Transverse colon (tissue), 4 donors: ENCODE measurements around the gene P4HA1. TPM values are rescaled to one million over a fixed set of nuclear protein-coding genes. Genes with fewer than 3 reads are reported as not detected.

Experiments used
- DNase-seq: peaks from one replicate; pipeline ENCODE4 v3.0.0-alpha.2; 2019
- H3K27ac ChIP-seq, 4 donors: fragments of 200-600 bp; sonication (generic); 2 replicates each; pipeline ENCODE4 v1.5.1; 2016 to 2018; ENCODE audit warnings: inconsistent platforms in 4 of 4
- H3K27me3 ChIP-seq: fragments of 200-600 bp; sonication (generic); 2 replicates; pipeline ENCODE4 v1.5.1; 2017; ENCODE audit warnings: inconsistent platforms
- H3K36me3 ChIP-seq, 4 donors: fragments of 200-600 bp; sonication (generic); 2 replicates each; pipeline ENCODE4 v1.5.1; 2017 to 2019; ENCODE audit warnings: inconsistent platforms in 4 of 4
- H3K4me1 ChIP-seq, 4 donors: fragments of 200-600 bp; sonication (generic); 2 replicates each; pipeline ENCODE4 v1.5.1; 2017 to 2020; ENCODE audit warnings: inconsistent platforms in 4 of 4
- H3K4me3 ChIP-seq, 4 donors: fragments of 200-600 bp; sonication (generic); 1 replicate in 1 of 4; 2 replicates in 3 of 4; pipeline versions ENCODE4 v1.5.1 to v1.6.1; 2017 to 2019; ENCODE audit warnings: inconsistent platforms in 4 of 4
- H3K9me3 ChIP-seq, 2 donors: fragments of 200-600 bp; sonication (generic); 2 replicates each; pipeline ENCODE4 v1.5.1; 2017 to 2019; ENCODE audit warnings: inconsistent platforms in 2 of 2
- EP300 ChIP-seq: sonication (generic); formaldehyde crosslinking; IDR thresholded peaks from one replicate; pipeline ENCODE4 v1.6.1; 2017; ENCODE audit warnings: antibody characterized with exemption, low read depth
- POLR2A ChIP-seq: fragments of 450-650 bp; IDR thresholded peaks from one replicate; pipeline ENCODE4 v1.6.1; 2016; ENCODE audit warnings: antibody characterized with exemption, mild to moderate bottlenecking, moderate library complexity
- POLR2AphosphoS5 ChIP-seq, 3 donors: sonication (generic); formaldehyde crosslinking; IDR thresholded peaks; one replicate each; pipeline ENCODE4 v1.6.1; 2016; ENCODE audit warnings: antibody characterized with exemption in 3 of 3
- WGBS, 2 donors: methylation state at CpG; one replicate each; pipeline ENCODE4 v1.1.5; 2018; ENCODE audit warnings: low coverage in 1 of 2; 5-methylcytosine and 5-hydroxymethylcytosine counted together
- in situ Hi-C, 4 donors: fragments of 200-750 bp; cut with MboI; loops; one replicate each; pipeline versions ENCODE4 v1.15.0 to v1.15.1; 2017; ENCODE audit warnings: low sequenced_read_pairs in 3 of 4, low pct_ligation_motif_present in 1 of 4, low pct_unique_long_range_greater_than_20kb in 1 of 4
- intact Hi-C: fragments of 100-400 bp; cut with DNase I; formaldehyde crosslinking; loops from one replicate; pipeline ENCODE4 v1.15.1; 2023; ENCODE audit warnings: low total_unique reads
- total RNA-seq, 4 donors: library from RNA; depleted of rRNA; stranded (reverse); fragments of >200 nt; gene quantifications; one replicate each; pipeline ENCODE4 v1.1.0, GENCODE V29; 2016
- TF ChIP-seq, protein P1 (sequence below), 5 experiments: fragments of 200-600 bp in 3 of 5; fragments of 450-650 bp in 2 of 5; sonication (generic) in 3 of 5; IDR thresholded peaks; 1 replicate in 2 of 5; 2 replicates in 3 of 5; pipeline ENCODE4 v1.5.1; 2016 to 2017; ENCODE audit warnings: antibody characterized with exemption in 5 of 5, inconsistent platforms in 3 of 5, mild to moderate bottlenecking in 2 of 5, moderate library complexity in 1 of 5

Gene P4HA1
- total RNA-seq, 4 donors from 2014 or later, result 10.5 to 28.6 (median 14.4) TPM

GRCh38 chr10:73053275-73053674 lies 43.4 kb downstream of the P4HA1 start:
- H3K9me3 ChIP-seq, result no peaks in the 10 kb centered on the region
- intact Hi-C loops (no loop called here), in situ Hi-C loops (loop anchor here in 1 of 4 donors (10.0 kb wide), 1 partner anchor 688 kb away; no protein-coding TSS in a partner anchor)
- TF ChIP-seq, protein P1, sequence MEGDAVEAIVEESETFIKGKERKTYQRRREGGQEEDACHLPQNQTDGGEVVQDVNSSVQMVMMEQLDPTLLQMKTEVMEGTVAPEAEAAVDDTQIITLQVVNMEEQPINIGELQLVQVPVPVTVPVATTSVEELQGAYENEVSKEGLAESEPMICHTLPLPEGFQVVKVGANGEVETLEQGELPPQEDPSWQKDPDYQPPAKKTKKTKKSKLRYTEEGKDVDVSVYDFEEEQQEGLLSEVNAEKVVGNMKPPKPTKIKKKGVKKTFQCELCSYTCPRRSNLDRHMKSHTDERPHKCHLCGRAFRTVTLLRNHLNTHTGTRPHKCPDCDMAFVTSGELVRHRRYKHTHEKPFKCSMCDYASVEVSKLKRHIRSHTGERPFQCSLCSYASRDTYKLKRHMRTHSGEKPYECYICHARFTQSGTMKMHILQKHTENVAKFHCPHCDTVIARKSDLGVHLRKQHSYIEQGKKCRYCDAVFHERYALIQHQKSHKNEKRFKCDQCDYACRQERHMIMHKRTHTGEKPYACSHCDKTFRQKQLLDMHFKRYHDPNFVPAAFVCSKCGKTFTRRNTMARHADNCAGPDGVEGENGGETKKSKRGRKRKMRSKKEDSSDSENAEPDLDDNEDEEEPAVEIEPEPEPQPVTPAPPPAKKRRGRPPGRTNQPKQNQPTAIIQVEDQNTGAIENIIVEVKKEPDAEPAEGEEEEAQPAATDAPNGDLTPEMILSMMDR (IDR thresholded peaks at IDR 0.05), result no peak
- TF ChIP-seq POLR2AphosphoS5 (IDR thresholded peaks at IDR 0.05) (no peak), EP300 (no peak), POLR2A (no peak)
- DNase-seq, result no peak
- H3K36me3 ChIP-seq, result peaks cover 0 to 32% (median 4%) of the 10 kb centered on the region in 4 donors
- 88 to 100% methylated on average over 4 of the region's 4 CpGs for WGBS, 2 donors
- H3K4me3 ChIP-seq, result no peak overlapping the region
- H3K4me1 ChIP-seq, result no peaks in the 10 kb centered on the region
- H3K27me3 ChIP-seq, result no peaks in the 10 kb centered on the region
- H3K27ac ChIP-seq, result no peak overlapping the region

- Histone ChIP-seq H3K36me3 (peaks cover 0 to 37% (median 5%) of the 10 kb centered on the region in 4 donors), H3K4me3 (no peak overlapping the region), H3K9me3 (no peaks in the 10 kb centered on the region), H3K4me1 (no peaks in the 10 kb centered on the region), H3K27ac (peak overlapping the region in 1 of 4 donors; percentile 8), H3K27me3 (no peaks in the 10 kb centered on the region)
- WGBS, 2 donors, result 72 to 77% methylated on average over 6 to 7 of the region's 7 CpGs
- in situ Hi-C loops, result no loop called here
- TF ChIP-seq POLR2A (no peak), EP300 (no peak), POLR2AphosphoS5 (IDR thresholded peaks at IDR 0.05) (no peak)
- TF ChIP-seq, protein P1 (IDR thresholded peaks at IDR 0.05), result no peak
- intact Hi-C loops, result no loop called here
- DNase-seq, result no peak
Observed at GRCh38 chr10:73044378-73045285, 52.0 kb downstream of the P4HA1 start.

DNA sequence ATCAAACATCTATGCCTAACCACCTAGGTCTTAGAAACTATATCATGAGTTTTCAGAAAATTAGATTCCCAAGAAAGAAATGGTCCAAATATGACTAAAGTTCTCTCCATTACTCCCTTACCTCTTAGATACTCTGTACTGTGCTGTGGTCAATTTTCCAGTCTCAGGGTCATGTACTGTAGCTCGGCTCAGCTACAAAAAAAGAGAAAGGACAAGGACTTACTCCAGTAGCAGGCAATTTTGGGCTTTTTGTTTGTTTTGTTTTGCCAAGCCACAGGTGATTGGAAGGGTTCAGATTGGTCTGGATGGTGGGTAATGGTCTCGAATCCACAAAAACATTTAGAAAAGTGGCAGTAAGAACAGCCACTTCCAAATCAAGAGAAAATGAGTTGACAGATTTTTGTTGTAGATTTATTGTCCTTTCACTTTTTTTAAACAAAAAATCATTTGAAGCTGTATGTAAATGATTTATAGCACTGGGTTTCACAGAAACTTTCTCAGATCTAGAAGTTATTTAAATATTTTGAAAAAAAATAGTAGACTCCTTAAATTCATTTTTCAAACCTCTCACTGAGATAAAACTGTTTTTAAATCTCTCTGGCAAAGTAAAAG lies 52.8 kb downstream of the P4HA1 start:
- intact Hi-C loops, result no loop called here
- Histone ChIP-seq H3K4me1 (no peaks in the 10 kb centered on the region), H3K27me3 (no peaks in the 10 kb centered on the region), H3K36me3 (peaks cover 0 to 43% (median 5%) of the 10 kb centered on the region in 4 donors), H3K9me3 (no peaks in the 10 kb centered on the region), H3K27ac (peak overlapping the region in 1 of 4 donors; percentile 8), H3K4me3 (no peak overlapping the region)
- DNase-seq, result no peak
- TF ChIP-seq POLR2A, result no peak
- TF ChIP-seq EP300, result no peak
- no peak for TF ChIP-seq POLR2AphosphoS5 (IDR thresholded peaks at IDR 0.05)
- TF ChIP-seq, protein P1 (IDR thresholded peaks at IDR 0.05), result no peak
- in situ Hi-C loops, result no loop called here
- 82 to 91% methylated on average over 1 to 2 of the region's 2 CpGs for WGBS, 2 donors

- no peaks in the 10 kb centered on the region for H3K27me3 ChIP-seq
- no peak for DNase-seq
- WGBS, 2 donors, result 97 to 100% methylated on average over 1 of the region's 1 CpG
- H3K4me3 ChIP-seq, result no peak overlapping the region
- no peaks in the 10 kb centered on the region for H3K4me1 ChIP-seq
- H3K36me3 ChIP-seq, result peaks cover 0 to 43% (median 5%) of the 10 kb centered on the region in 4 donors
- no peak overlapping the region for H3K27ac ChIP-seq
- H3K9me3 ChIP-seq, result no peaks in the 10 kb centered on the region
- in situ Hi-C loops (no loop called here), intact Hi-C loops (no loop called here)
- no peak for TF ChIP-seq POLR2A
Observed at GRCh38 chr10:73043319-73043718, 53.3 kb downstream of the P4HA1 start.
